SK-N-SH treated with all-trans-retinoic acid at 6 μM for 48 hours (cell line): ENCODE measurements around the gene DHRS1.

Experiments
- ATAC-seq: fragments of 200-7000 bp; cut with Tn5 transposase; 3 replicates; pipeline ENCODE4 v1.9.1; 2020; ENCODE audit warnings: mild to moderate bottlenecking, moderate library complexity
- ARNTL ChIP-seq: fragments of 450-650 bp; formaldehyde crosslinking; IDR thresholded peaks from 2 replicates; pipeline ENCODE4 v1.5.0; 2020; ENCODE audit warnings: low read depth, mild to moderate bottlenecking, moderate library complexity, borderline replicate concordance
- CREB5 ChIP-seq: fragments of 250-450 bp; sonication (Bioruptor Pico); IDR thresholded peaks from 2 replicates; pipeline ENCODE4 v1.5.1; 2020; ENCODE audit warnings: low read depth, mild to moderate bottlenecking, moderate library complexity
- CSDC2 ChIP-seq: fragments of 250-450 bp; sonication (Bioruptor Pico); IDR thresholded peaks from 2 replicates; pipeline ENCODE4 v1.5.0; 2020; ENCODE audit warnings: mild to moderate bottlenecking, moderate library complexity
- ESRRG ChIP-seq: fragments of 250-450 bp; sonication (Bioruptor Pico); IDR thresholded peaks from 2 replicates; pipeline ENCODE4 v1.6.1; 2021; ENCODE audit warnings: mild to moderate bottlenecking
- GLIS3 ChIP-seq: fragments of 250-450 bp; sonication (Bioruptor Pico); IDR thresholded peaks from 2 replicates; pipeline ENCODE4 v1.5.0; 2020; ENCODE audit warnings: mild to moderate bottlenecking, moderate library complexity
- ISL1 ChIP-seq: fragments of 250-450 bp; sonication (Bioruptor Pico); IDR thresholded peaks from 2 replicates; pipeline ENCODE4 v2.1.2; 2022; ENCODE audit warnings: mild to moderate bottlenecking, moderate library complexity
- OSR1 ChIP-seq: fragments of 250-450 bp; sonication (Bioruptor Pico); IDR thresholded peaks from 2 replicates; pipeline ENCODE4 v1.8.0; 2022; ENCODE audit warnings: moderate library complexity, mild to moderate bottlenecking, inconsistent platforms
- PATZ1 ChIP-seq: fragments of 250-450 bp; sonication (Bioruptor Pico); IDR thresholded peaks from 2 replicates; pipeline ENCODE4 v1.8.0; 2020; ENCODE audit warnings: mild to moderate bottlenecking, moderate library complexity, borderline replicate concordance
- POU6F1 ChIP-seq: fragments of 250-450 bp; sonication (Bioruptor Pico); IDR thresholded peaks from 2 replicates; pipeline ENCODE4 v1.8.0; 2021; ENCODE audit warnings: low read depth, mild to moderate bottlenecking, moderate library complexity, borderline replicate concordance
- PPARA ChIP-seq: fragments of 250-450 bp; sonication (Bioruptor Pico); IDR thresholded peaks from 2 replicates; pipeline ENCODE4 v1.5.0; 2020; ENCODE audit warnings: mild to moderate bottlenecking, borderline replicate concordance
- RARB ChIP-seq: fragments of 250-450 bp; sonication (Bioruptor Pico); IDR thresholded peaks from 2 replicates; pipeline ENCODE4 v1.8.0; 2021; ENCODE audit warnings: mild to moderate bottlenecking, moderate library complexity
- SNAI2 ChIP-seq: fragments of 250-450 bp; sonication (Bioruptor Pico); IDR thresholded peaks from 2 replicates; pipeline ENCODE4 v1.5.0; 2020; ENCODE audit warnings: mild to moderate bottlenecking, moderate library complexity
- TCF4 ChIP-seq: fragments of 250-450 bp; sonication (Bioruptor Pico); IDR thresholded peaks from 2 replicates; pipeline ENCODE4 v1.8.0; 2021; ENCODE audit warnings: mild to moderate bottlenecking, moderate library complexity, borderline replicate concordance
- TOX ChIP-seq: fragments of 250-450 bp; sonication (Bioruptor Pico); IDR thresholded peaks from 2 replicates; pipeline ENCODE4 v1.8.0; 2021; ENCODE audit warnings: mild to moderate bottlenecking, moderate library complexity, borderline replicate concordance
- ZC3H10 ChIP-seq: fragments of 250-450 bp; sonication (Bioruptor Pico); IDR thresholded peaks from 2 replicates; pipeline ENCODE4 v1.5.1; 2021; ENCODE audit warnings: mild to moderate bottlenecking, moderate library complexity
- ZFP3 ChIP-seq: fragments of 250-450 bp; sonication (Bioruptor Pico); IDR thresholded peaks from 2 replicates; pipeline ENCODE4 v1.5.0; 2020; ENCODE audit warnings: mild to moderate bottlenecking, moderate library complexity
- ZFP30 ChIP-seq: fragments of 450-650 bp; formaldehyde crosslinking; IDR thresholded peaks from 2 replicates; pipeline ENCODE4 v1.5.0; 2022; ENCODE audit warnings: mild to moderate bottlenecking, moderate library complexity
- ZNF70 ChIP-seq: fragments of 450-650 bp; formaldehyde crosslinking; IDR thresholded peaks from 2 replicates; pipeline ENCODE4 v1.5.0; 2020; ENCODE audit warnings: mild to moderate bottlenecking, moderate library complexity
- ZNF8 ChIP-seq: fragments of 450-650 bp; formaldehyde crosslinking; IDR thresholded peaks from 2 replicates; pipeline ENCODE4 v1.5.0; 2020; ENCODE audit warnings: mild to moderate bottlenecking, moderate library complexity
- TF ChIP-seq, protein P1 (sequence below): fragments of 250-450 bp; sonication (Bioruptor Pico); IDR thresholded peaks from 2 replicates; pipeline ENCODE4 v1.5.0; 2020; ENCODE audit warnings: mild to moderate bottlenecking, moderate library complexity
- TF ChIP-seq, protein P2 (sequence below): fragments of 250-450 bp; sonication (Bioruptor Pico); IDR thresholded peaks from 2 replicates; pipeline ENCODE4 v1.5.1; 2021; ENCODE audit warnings: mild to moderate bottlenecking, moderate library complexity

Gene DHRS1

GRCh38 chr14:24337144-24337823, 37.7 kb upstream of the DHRS1 start:
- TF ChIP-seq OSR1 (CRISPR knock-in tag) (no peak), ISL1 (CRISPR knock-in tag) (no peak), TOX (CRISPR knock-in tag) (no peak), ZC3H10 (CRISPR knock-in tag) (no peak), ZNF8 (no peak), ESRRG (CRISPR knock-in tag) (no peak), ZNF70 (CRISPR knock-in tag) (no peak), ARNTL (CRISPR knock-in tag) (no peak), PATZ1 (CRISPR knock-in tag) (no peak), POU6F1 (CRISPR knock-in tag) (no peak), SNAI2 (no peak), GLIS3 (no peak), CREB5 (no peak), RARB (no peak)
- TF ChIP-seq, protein P1, sequence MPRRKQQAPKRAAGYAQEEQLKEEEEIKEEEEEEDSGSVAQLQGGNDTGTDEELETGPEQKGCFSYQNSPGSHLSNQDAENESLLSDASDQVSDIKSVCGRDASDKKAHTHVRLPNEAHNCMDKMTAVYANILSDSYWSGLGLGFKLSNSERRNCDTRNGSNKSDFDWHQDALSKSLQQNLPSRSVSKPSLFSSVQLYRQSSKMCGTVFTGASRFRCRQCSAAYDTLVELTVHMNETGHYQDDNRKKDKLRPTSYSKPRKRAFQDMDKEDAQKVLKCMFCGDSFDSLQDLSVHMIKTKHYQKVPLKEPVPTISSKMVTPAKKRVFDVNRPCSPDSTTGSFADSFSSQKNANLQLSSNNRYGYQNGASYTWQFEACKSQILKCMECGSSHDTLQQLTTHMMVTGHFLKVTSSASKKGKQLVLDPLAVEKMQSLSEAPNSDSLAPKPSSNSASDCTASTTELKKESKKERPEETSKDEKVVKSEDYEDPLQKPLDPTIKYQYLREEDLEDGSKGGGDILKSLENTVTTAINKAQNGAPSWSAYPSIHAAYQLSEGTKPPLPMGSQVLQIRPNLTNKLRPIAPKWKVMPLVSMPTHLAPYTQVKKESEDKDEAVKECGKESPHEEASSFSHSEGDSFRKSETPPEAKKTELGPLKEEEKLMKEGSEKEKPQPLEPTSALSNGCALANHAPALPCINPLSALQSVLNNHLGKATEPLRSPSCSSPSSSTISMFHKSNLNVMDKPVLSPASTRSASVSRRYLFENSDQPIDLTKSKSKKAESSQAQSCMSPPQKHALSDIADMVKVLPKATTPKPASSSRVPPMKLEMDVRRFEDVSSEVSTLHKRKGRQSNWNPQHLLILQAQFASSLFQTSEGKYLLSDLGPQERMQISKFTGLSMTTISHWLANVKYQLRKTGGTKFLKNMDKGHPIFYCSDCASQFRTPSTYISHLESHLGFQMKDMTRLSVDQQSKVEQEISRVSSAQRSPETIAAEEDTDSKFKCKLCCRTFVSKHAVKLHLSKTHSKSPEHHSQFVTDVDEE, result no peak
- TF ChIP-seq, all 23 proteins: peak for 0

GRCh38 chr14:24335461-24336171, 36.0 kb upstream of the DHRS1 start:
- no peak for ATAC-seq
- TF ChIP-seq GLIS3, result no peak
- TF ChIP-seq ZC3H10 (CRISPR knock-in tag), result no peak
- TF ChIP-seq ESRRG (CRISPR knock-in tag), result no peak
- TF ChIP-seq PPARA, result no peak
- TF ChIP-seq, protein P2, sequence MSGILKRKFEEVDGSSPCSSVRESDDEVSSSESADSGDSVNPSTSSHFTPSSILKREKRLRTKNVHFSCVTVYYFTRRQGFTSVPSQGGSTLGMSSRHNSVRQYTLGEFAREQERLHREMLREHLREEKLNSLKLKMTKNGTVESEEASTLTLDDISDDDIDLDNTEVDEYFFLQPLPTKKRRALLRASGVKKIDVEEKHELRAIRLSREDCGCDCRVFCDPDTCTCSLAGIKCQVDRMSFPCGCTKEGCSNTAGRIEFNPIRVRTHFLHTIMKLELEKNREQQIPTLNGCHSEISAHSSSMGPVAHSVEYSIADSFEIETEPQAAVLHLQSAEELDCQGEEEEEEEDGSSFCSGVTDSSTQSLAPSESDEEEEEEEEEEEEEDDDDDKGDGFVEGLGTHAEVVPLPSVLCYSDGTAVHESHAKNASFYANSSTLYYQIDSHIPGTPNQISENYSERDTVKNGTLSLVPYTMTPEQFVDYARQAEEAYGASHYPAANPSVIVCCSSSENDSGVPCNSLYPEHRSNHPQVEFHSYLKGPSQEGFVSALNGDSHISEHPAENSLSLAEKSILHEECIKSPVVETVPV (CRISPR knock-in tag), result no peak
- TF ChIP-seq CREB5, result no peak
- no peak for TF ChIP-seq CSDC2 (CRISPR knock-in tag)
- TF ChIP-seq ZNF70 (CRISPR knock-in tag), result no peak
- no peak for TF ChIP-seq ARNTL (CRISPR knock-in tag)
- no peak for TF ChIP-seq ZFP3 (CRISPR knock-in tag)
- no peak for TF ChIP-seq ISL1 (CRISPR knock-in tag)
- TF ChIP-seq TCF4 (CRISPR knock-in tag), result no peak
- TF ChIP-seq PATZ1 (CRISPR knock-in tag), result no peak
- no peak for TF ChIP-seq TOX (CRISPR knock-in tag)
- no peak for TF ChIP-seq ZNF8
- TF ChIP-seq ZFP30 (CRISPR knock-in tag), result no peak

More at GRCh38 chr14:24337144-24337823, 37.7 kb upstream of the DHRS1 start:
- ATAC-seq, result no peak
